Activated CD4-positive, alpha-beta T cell treated with anti-CD3 and anti-CD28 coated beads, Interleukin-2, Interleukin-4, amounts not matched to agents 100 ng/mL and 50 ng/mL, durations not matched to agents 16 hours and 8 hours (primary cell): ENCODE results near the gene DLL1.
"Not testable (repeated sequence)": the region's sequence is repeated elsewhere in the genome, so short reads cannot be mapped to it uniquely, and the experiment has no call there.

Experiments
- DNase-seq: peaks from one replicate; pipeline ENCODE4 v3.0.0-alpha.2; 2020; ENCODE audit warnings: low spot score

DLL1 gene

GRCh38 chr6:170268216-170269129 is 22.4 kb downstream of the DLL1 start:
- DNase-seq: no peak

GRCh38 chr6:170267688-170268087 is 23.2 kb downstream of the DLL1 start:
- DNase-seq: no peak

GRCh38 chr6:170266061-170266825 is 24.6 kb downstream of the DLL1 start:
- no peak for DNase-seq

- DNase-seq: no peak
Observed at GRCh38 chr6:170265655-170266054, 25.2 kb downstream of the DLL1 start.

GRCh38 chr6:170264644-170265043 is 26.2 kb downstream of the DLL1 start:
- not testable (repeated sequence) for DNase-seq

GRCh38 chr6:170264086-170264485 is 26.8 kb downstream of the DLL1 start:
- DNase-seq: no peak

- DNase-seq: no peak
Observed at GRCh38 chr6:170263410-170263809, 27.5 kb downstream of the DLL1 start.

- DNase-seq: no peak
Observed at GRCh38 chr6:170262489-170263088, 28.3 kb downstream of the DLL1 start.

- no peak for DNase-seq
Observed at GRCh38 chr6:170261643-170262488, 29.0 kb downstream of the DLL1 start.

GRCh38 chr6:170260686-170261085 is 30.2 kb downstream of the DLL1 start:
- DNase-seq: no peak

- no peak for DNase-seq
Observed at GRCh38 chr6:170259278-170259677, 31.6 kb downstream of the DLL1 start.

- no peak for DNase-seq
Observed at GRCh38 chr6:170258407-170258806, 32.5 kb downstream of the DLL1 start.

- no peak for DNase-seq
Observed at GRCh38 chr6:170257376-170257775, 33.5 kb downstream of the DLL1 start.

- no peak for DNase-seq
Observed at GRCh38 chr6:170256641-170257040, 34.2 kb downstream of the DLL1 start.

- DNase-seq: no peak
Observed at GRCh38 chr6:170255426-170256125, 35.3 kb downstream of the DLL1 start.

- no peak for DNase-seq
Observed at GRCh38 chr6:170254315-170255213, 36.3 kb downstream of the DLL1 start.

GRCh38 chr6:170253910-170254269 is 37.0 kb downstream of the DLL1 start:
- no peak for DNase-seq

GRCh38 chr6:170253226-170253909 is 37.5 kb downstream of the DLL1 start:
- DNase-seq: no peak

- DNase-seq: no peak
Observed at GRCh38 chr6:170251776-170252571, 38.9 kb downstream of the DLL1 start.
